ENCODE results near the gene DHCR24.

DHCR24 gene

DNA sequence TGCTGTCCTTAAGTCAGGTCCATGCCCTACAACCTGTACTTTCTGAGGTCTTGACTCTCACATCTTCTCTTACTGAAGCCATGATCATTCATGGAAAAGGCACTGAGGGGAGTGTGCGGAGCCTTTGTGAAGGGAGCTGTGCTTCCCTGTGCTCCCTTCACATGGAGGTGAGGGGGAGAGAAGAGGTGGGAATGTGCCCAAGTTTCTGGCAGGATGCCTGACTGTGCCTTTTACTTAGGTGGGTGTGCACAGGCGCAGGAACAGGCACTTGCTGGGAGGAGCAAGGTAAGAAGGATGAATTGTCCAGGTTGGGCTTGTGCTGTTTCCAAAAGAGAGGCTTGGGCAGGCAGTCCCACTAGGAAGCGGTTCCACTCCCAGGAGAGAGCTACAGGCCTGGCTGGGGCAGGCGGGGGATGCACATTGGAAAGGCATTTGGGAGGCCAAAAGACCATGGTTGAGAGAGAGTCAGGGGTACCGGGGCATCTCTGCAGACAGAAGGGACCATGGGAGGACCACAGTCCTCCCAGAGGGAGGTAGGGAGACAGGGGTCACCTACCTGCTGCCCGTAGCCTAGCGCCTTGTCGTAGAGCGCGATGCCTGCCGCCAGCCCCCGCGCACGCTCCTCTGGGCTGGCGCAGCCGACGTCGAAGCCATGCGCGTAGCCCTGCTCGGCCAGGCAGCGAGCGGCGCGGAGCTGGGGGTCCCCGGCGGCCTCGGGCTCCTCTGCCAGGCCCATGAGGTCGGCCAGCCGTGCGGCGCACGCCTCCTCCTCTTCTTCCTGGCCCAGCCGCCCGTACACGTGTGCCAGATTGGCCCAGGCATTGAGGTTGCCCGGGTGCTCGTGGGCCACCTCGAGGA is 86.7 kb downstream of the DHCR24 start:
- DNase-seq = no peak

All from fibroblast of skin of back (primary cell).